C4-2B (cell line): ENCODE measurements around the gene RAD21L1.

Source experiments
- ZFX ChIP-seq: fragments of 450-650 bp; IDR thresholded peaks from 2 replicates; pipeline ENCODE4 v1.6.1; 2017
- TF ChIP-seq, protein P1 (sequence below): fragments of 450-650 bp; conservative IDR thresholded peaks from 2 replicates; pipeline ENCODE4 v1.5.1; 2017; ENCODE audit warnings: mild to moderate bottlenecking

DNA sequence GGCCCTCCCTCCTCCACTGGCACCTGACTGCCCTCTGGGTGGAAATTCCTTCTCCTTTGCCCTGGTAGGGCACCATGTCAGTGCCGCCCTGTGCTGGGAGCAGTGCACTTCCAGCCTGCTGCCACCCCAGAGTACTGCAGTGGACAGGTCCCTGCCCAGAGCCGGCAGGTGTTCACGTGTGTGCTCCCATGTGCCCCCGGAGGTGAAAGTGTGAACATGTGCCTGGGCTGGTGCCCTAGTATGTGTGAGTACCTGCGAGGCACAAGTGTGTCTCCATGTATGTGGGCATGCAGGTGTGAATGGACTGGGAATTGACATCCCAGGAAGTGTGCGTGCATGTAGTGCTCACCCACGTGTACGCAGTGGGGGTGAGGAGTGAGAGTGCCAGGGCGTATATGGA is 73.7 kb downstream of the RAD21L1 start:
- TF ChIP-seq, protein P1, sequence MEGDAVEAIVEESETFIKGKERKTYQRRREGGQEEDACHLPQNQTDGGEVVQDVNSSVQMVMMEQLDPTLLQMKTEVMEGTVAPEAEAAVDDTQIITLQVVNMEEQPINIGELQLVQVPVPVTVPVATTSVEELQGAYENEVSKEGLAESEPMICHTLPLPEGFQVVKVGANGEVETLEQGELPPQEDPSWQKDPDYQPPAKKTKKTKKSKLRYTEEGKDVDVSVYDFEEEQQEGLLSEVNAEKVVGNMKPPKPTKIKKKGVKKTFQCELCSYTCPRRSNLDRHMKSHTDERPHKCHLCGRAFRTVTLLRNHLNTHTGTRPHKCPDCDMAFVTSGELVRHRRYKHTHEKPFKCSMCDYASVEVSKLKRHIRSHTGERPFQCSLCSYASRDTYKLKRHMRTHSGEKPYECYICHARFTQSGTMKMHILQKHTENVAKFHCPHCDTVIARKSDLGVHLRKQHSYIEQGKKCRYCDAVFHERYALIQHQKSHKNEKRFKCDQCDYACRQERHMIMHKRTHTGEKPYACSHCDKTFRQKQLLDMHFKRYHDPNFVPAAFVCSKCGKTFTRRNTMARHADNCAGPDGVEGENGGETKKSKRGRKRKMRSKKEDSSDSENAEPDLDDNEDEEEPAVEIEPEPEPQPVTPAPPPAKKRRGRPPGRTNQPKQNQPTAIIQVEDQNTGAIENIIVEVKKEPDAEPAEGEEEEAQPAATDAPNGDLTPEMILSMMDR = no peak; the same call in 1 of the 2 replicates
- no peak for TF ChIP-seq ZFX
